Measurements from ENCODE around the gene RRP9. TPM values are rescaled to one million over a fixed set of nuclear protein-coding genes. Genes with fewer than 3 reads are reported as not detected.

The RRP9 gene
- total RNA-seq, 1 donor from 2014 or later: 32.4 TPM

GRCh38 chr3:51961602-51962569 is 20.2 kb upstream of the RRP9 start:
- Mint-ChIP-seq H3K4me1 (peaks cover 2% of the 10 kb centered on the region), H3K9me3 (no peaks in the 10 kb centered on the region), H3K27ac (no peak overlapping the region), H3K4me3 (no peak overlapping the region), H3K36me3 (ENCODE audit: low read depth) (no peaks in the 10 kb centered on the region), H3K27me3 (peaks cover 5% of the 10 kb centered on the region)
- ATAC-seq (ENCODE audit: low read depth): no peak
- TF ChIP-seq CTCF (IDR thresholded peaks at IDR 0.05): no peak
- CTCF ChIA-PET: no interaction called here
- POLR2A ChIA-PET: interaction anchor here (1.3 kb wide), 1 partner anchor 12 kb away, joined by 4 read pairs; the partner anchor contains the start of gene ABHD14B
- intact Hi-C loops (cut with micrococcal nuclease): no loop called here
- no peak for DNase-seq

- ChIA-PET POLR2A (interaction anchor here (0.6 to 1.3 kb wide), 2 partner anchors 8 to 13 kb away, joined by 3 to 4 read pairs; partner anchors contain the start of gene ABHD14B), CTCF (no interaction called here)
- Mint-ChIP-seq H3K36me3 (ENCODE audit: low read depth) (no peaks in the 10 kb centered on the region), H3K4me1 (no peaks in the 10 kb centered on the region), H3K27me3 (peaks cover 5% of the 10 kb centered on the region), H3K9me3 (no peaks in the 10 kb centered on the region), H3K27ac (no peak overlapping the region), H3K4me3 (no peak overlapping the region)
- intact Hi-C loops (cut with micrococcal nuclease): no loop called here
- no peak for TF ChIP-seq CTCF (IDR thresholded peaks at IDR 0.05)
- no peak for ATAC-seq (ENCODE audit: low read depth)
- no peak for DNase-seq
Measured at GRCh38 chr3:51961011-51961410, 19.3 kb upstream of the RRP9 start.

GRCh38 chr3:51960386-51960785 is 18.7 kb upstream of the RRP9 start:
- Mint-ChIP-seq H3K9me3 (no peaks in the 10 kb centered on the region), H3K27ac (no peak overlapping the region), H3K4me3 (no peak overlapping the region), H3K4me1 (no peaks in the 10 kb centered on the region), H3K36me3 (ENCODE audit: low read depth) (no peaks in the 10 kb centered on the region), H3K27me3 (peaks cover 4% of the 10 kb centered on the region)
- ChIA-PET CTCF (no interaction called here), POLR2A (no interaction called here)
- DNase-seq (no peak), ATAC-seq (ENCODE audit: low read depth) (no peak)
- TF ChIP-seq CTCF (IDR thresholded peaks at IDR 0.05): no peak
- intact Hi-C loops (cut with micrococcal nuclease): no loop called here

GRCh38 chr3:51959651-51960050 is 17.9 kb upstream of the RRP9 start:
- TF ChIP-seq CTCF (IDR thresholded peaks at IDR 0.05): no peak
- Mint-ChIP-seq H3K9me3 (no peaks in the 10 kb centered on the region), H3K36me3 (ENCODE audit: low read depth) (no peaks in the 10 kb centered on the region), H3K4me3 (no peak overlapping the region), H3K4me1 (peaks cover 2% of the 10 kb centered on the region), H3K27ac (no peak overlapping the region), H3K27me3 (no peaks in the 10 kb centered on the region)
- no peak for ATAC-seq (ENCODE audit: low read depth)
- intact Hi-C loops (cut with micrococcal nuclease): no loop called here
- CTCF ChIA-PET: no interaction called here
- POLR2A ChIA-PET: no interaction called here
- no peak for DNase-seq

GRCh38 chr3:51958603-51959521 is 17.2 kb upstream of the RRP9 start:
- no peak for TF ChIP-seq CTCF (IDR thresholded peaks at IDR 0.05)
- ChIA-PET POLR2A (no interaction called here), CTCF (no interaction called here)
- Mint-ChIP-seq H3K27me3 (peaks cover 6% of the 10 kb centered on the region), H3K36me3 (ENCODE audit: low read depth) (no peaks in the 10 kb centered on the region), H3K4me3 (no peak overlapping the region), H3K27ac (no peak overlapping the region), H3K9me3 (no peaks in the 10 kb centered on the region), H3K4me1 (peaks cover 2% of the 10 kb centered on the region)
- DNase-seq (no peak), ATAC-seq (ENCODE audit: low read depth) (no peak)
- intact Hi-C loops (cut with micrococcal nuclease): no loop called here
